Measurements from ENCODE around the gene TBL2.
A peak's percentile ranks its signal among the peaks of the same experiment; 100 is the strongest.
"Not testable (repeated sequence)": the region's sequence is repeated elsewhere in the genome, so short reads cannot be mapped to it uniquely, and the experiment has no call there.

TBL2 gene

DNA sequence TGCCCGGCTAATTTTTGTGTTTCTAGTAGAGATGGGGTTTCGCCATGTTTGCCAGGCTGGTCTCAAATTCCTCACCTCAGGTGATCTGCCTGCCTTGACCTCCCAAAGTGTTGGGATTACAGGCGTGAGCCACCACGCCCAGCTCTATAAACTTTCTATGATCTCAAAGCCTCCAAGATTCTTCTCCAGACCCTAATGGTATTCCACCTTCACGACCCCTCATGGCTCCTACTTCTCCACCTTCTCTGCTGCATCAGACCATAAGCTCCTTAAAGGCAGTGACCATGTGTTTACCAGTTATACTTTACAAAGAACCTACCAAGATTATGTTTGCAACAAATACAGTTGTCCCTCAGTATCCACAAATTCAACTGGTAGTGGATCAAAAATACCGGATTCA is 46.2 kb downstream of the TBL2 start:
- DNase-seq, result no peak

DNA sequence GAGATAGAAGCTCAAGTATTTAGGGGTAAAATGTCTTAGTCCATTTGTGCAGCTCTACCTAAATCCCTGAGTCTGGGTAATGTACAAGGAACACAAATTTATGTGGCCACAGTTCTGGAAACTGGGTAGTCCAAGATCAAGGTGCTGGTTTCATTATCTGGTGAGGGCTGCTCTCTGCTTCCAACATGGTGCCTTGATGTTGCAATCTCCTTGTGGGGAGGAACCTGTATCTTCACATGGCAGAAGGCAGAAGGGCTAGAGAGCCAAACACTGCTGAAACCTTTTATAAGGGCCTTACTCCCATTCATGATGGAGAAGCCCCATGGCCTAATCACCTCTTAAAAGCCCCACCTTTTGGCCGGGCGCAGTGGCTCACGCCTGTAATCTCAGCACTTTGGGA is 47.6 kb downstream of the TBL2 start:
- no peak for DNase-seq

DNA sequence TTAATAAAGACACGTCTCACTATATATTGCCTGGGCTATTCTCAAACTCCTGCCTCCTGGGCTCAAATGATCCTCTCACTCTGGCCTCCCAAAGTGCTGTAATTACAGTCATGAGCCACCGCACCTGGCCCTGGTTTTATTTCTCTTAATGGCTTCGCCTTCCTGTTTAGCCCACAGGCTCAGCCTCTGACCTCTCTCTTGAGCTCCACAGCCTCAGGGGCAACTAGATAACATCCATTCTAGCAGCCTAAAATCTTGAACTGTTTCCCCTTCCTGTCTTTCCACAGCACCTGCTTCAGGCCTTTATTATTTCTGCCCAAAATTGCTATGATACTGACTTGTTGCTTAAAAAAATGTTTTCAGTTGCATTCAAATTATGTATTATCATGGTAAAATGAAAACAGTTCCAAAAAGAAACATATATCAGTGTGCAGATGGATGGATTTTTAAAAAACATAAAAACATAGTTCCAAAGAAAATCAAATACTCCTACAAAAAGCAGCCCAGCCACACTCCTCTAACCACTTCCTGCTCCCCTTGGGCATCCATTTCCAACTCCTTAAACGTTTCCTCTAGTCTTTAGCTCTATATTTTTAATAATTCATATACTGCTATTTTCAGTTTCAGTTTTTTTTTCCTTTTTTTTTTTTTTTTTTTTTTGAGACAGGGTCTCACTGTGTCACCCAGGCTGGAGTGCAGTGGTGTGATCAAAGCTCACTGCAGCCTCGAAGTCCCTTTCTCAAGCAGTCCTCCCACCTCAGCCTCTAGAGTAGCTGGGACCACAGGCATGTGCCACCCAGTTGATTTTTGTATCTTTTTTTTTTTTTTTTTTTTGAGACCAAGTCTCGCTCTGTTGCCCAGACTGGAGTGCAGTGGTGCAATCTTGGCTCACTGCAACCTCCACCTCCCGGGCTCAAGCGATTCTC is 51.2 kb downstream of the TBL2 start:
- no peak for DNase-seq

DNA sequence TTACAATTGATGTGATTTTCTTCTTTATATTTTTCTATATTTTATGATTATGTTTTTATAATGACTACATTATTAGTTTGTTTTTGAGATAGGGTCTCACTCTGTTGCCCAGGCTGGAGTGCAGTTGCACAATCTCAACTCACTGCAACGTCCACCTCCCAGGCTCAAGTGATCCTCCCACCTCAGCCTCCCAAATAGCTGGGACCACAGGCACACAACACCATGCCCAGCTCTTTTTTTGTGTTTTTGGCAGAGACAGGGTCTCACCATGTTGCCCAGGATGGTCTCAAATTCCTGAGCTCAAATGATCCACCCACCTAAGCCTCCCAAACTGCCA is 52.3 kb downstream of the TBL2 start:
- not testable (repeated sequence) for DNase-seq

DNA sequence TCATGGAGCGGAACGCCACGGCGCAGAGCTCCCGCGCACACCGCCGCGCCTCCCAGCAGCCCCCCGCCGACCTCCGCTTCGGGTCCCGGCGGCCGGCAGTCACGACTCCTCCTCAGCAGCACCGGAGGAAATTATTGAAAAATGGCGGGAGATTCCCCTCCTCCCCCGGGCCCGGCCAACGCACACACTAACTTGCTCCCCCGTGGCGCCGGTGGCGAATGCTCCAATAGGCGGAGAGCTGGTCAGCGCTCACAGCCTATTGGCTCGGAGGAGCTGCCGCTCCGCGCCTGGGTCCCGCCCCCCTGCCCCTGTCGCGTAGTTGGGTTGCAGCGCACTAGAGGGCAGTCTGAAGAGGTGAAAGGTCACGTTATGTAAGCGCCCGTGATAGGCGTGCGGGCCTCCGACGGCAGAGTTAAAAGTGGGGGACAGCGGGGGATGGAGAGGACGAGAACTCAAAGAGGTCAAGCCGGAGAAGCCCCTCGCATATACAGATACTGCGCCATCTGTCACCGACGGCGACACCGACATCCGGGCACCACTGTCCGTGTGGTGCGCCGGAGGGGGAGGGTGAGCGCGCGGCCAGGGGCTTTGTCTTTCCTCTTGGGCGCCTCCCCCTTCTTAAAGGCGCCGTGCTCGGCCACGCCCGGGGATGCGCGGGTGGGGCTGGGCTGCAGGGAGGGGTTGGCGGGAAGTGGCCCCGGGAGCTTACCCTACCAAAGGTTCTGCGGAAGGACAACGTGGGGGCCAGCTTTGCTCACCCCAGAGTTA is 56.1 kb downstream of the TBL2 start, which contains the start of gene BAZ1B:
Gene BAZ1B, minus strand, starts transcription at position 189 of the 768 bp plus-strand sequence. CDS start 360 bp downstream, outside the sequence.
- peak; percentile 98 for DNase-seq

DNA sequence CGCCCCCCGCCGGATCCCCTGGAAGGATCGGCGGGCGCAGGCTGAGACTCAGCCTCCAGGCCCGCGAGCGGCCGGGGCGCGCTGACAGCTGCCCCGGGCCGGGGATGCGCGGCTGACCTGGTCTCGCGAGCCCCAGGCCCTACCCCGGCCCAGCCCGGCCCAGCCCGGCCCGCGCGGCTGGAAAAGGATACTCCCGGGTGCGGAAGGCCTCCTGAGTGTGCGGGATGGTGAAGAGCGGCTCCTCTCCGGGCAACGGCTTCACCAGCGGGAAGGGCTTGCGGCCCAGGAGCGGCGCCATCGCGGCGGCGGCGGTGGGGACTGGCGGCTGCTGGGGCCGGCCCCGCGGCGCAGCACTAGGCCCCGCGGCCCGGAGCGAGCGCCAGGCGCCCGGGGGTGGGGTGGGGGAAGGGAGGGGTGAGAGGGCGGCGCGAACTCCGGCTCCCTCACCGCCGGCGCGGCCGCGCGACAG is 56.7 kb downstream of the TBL2 start:
- DNase-seq, result peak; percentile 70

DNA sequence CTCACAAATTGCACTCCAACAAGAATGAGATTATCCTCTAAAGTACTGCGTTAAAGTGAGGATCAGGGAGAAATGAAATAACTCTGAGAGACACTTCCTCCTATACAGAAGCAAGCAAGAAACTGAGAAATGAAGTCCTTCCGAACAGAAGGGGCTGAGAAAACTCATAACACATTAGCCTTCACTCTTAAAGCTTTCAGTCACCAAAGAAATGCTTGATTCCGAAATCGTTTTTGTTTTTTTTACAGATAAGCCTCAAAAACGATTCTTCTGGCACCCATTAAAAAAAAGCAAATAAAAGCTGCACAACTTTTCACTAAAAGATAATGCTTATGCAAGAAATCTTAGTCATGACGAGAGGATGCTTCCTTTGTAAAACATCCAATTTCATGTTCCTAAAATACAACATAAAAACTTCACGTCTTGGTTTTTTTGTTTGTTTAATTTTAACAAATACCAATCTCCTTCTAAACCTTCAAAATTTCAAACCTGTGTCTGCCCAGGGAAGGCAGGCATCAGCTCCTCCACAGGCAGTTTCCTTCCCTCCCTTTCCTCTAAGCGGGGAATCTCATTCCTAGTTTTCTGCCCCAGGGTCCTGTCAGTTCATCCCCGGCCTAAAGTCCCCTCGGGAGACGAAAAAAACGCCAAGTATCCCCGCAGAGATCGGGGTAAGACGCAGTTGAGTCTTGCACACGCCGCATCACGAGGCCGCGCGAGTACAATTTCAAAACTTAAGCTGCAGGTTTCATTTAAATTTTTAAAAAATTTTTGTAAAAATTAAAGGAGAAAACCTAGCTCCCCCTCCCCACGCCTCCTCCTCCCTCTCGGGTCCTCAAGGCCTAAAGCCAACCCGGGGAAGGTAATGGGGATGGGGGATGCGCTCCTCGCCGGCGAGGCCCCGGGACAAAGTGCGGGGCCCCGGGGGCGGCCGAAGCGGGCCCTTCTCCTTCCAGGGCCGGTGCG is 57.4 kb downstream of the TBL2 start:
- DNase-seq, result no peak

DNA sequence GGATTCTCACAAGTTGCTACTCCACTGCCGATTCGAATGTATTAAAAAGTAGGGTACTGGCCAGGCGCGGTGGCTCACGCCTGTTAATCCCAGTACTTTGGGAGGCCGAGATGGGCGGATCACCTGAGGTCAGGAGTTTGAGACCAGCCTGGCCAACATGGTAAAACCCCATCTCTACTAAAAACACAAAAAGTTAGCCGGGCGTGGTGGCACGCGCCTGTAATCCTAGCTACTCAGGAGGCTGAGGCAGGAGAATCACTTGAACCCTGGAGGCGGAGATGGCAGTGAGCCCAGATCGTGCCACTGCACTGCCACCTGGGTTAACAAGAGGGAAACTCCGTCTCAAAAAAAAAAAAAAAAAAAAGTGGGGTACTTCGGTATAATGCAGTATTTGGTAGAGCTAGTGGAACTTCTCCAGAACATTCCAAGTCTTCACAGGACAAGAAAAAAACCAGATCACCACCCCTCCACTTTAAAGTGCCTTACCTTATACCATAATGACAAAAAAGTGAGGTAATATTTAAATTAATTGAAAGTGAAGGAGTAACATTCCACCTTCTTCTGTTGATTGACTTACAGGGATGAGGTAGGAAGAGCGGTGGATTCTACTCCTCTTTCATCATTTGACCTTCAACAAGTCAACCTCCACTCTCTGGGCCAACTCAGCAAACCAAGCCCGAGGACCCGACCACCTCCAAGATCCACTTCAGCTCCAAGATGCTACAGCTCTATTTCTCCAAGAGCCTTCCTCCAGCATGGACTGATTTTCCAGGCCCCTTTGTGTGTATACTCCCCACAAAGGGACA is 58.3 kb downstream of the TBL2 start:
- DNase-seq, result no peak

DNA sequence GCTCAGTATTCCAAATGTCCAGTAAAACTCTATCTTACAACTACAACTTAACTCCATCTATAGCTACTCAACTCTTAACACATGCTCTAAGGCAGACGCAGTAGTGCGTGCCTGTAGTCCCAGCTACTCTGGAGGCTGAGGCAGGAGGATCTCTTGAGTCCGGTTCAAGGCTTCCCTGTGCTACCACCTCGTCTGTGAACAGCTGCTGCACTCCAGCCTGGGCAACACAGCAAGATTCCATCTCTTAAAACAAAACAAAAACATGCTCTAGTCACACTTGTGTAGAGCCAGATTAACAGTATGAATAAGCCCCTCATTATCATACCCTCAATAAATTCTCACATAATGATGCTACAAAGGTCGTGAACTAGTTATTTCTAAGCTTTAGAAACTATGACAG is 59.9 kb downstream of the TBL2 start:
- DNase-seq, result no peak

Data from midbrain (tissue), 1 donor.